OCI-LY7 (cell line): Measurements from ENCODE around the gene DMRTC2. TPM values are rescaled to one million over a fixed set of nuclear protein-coding genes. Genes with fewer than 3 reads are reported as not detected.

Source experiments
- BruUV-seq: library from RNA; stranded (reverse); fragments of 400-500 nt; replicated peaks from 2 replicates; lab custom pipeline; 2021; lab: Mats Ljungman, UMichigan
- CTCF ChIA-PET: fragments of 300-600 bp; sonication (Branson Sonifier 250); formaldehyde crosslinking; loops from one replicate; lab custom pipeline; 2022; ENCODE audit warnings: antibody characterized with exemption; ENCODE audit not compliant: unreplicated experiment; lab: Charles Lee
- POLR2A ChIA-PET: fragments of 300-600 bp; sonication (Branson Sonifier 250); formaldehyde crosslinking; loops from one replicate; lab custom pipeline; 2022; ENCODE audit warnings: antibody characterized with exemption; lab: Charles Lee
- DNase-seq: peaks from one replicate; pipeline ENCODE4 v3.0.0-alpha.2; 2015; ENCODE audit warnings: low spot score
- H2AFZ ChIP-seq: fragments of 200-600 bp; sonication (generic), shearing (Covaris generic); 2 replicates; pipeline ENCODE4 v1.6.1; 2014; ENCODE audit warnings: mild to moderate bottlenecking, antibody characterized with exemption, low read length, moderate library complexity
- H3K27ac ChIP-seq: fragments of 200-600 bp; sonication (generic); 2 replicates; pipeline ENCODE4 v1.5.1; 2014; ENCODE audit warnings: mixed run types, low read depth, mild to moderate bottlenecking, moderate library complexity, low read length, inconsistent platforms; ENCODE audit not compliant: poor library complexity, severe bottlenecking
- H3K36me3 ChIP-seq: fragments of 200-600 bp; sonication (generic); 2 replicates; pipeline ENCODE4 v1.6.1; 2014; ENCODE audit warnings: mild to moderate bottlenecking, antibody characterized with exemption, low read length, moderate library complexity, mixed read lengths; ENCODE audit not compliant: insufficient read depth
- H3K4me1 ChIP-seq: fragments of 200-600 bp; sonication (generic); 2 replicates; pipeline ENCODE4 v1.5.1; 2014; ENCODE audit warnings: mild to moderate bottlenecking, low read length; ENCODE audit not compliant: insufficient read depth, poor library complexity, severe bottlenecking
- H3K4me2 ChIP-seq: fragments of 200-600 bp; sonication (generic); 2 replicates; pipeline ENCODE4 v1.6.1; 2014; ENCODE audit warnings: mild to moderate bottlenecking, low read length
- H3K4me3 ChIP-seq: fragments of 200-600 bp; sonication (generic); 2 replicates; pipeline ENCODE4 v1.5.1; 2014; ENCODE audit warnings: mild to moderate bottlenecking, low read depth, low read length; ENCODE audit not compliant: poor library complexity, severe bottlenecking
- H3K79me2 ChIP-seq: fragments of 200-600 bp; sonication (generic); 2 replicates; pipeline ENCODE4 v1.6.1; 2016; ENCODE audit warnings: low read depth, mild to moderate bottlenecking, low read length, moderate library complexity, mixed read lengths; ENCODE audit not compliant: insufficient read depth
- H3K9me2 ChIP-seq: fragments of 200-600 bp; sonication (generic); 2 replicates; pipeline ENCODE4 v1.6.1; 2016; ENCODE audit warnings: mild to moderate bottlenecking, low read length, mixed read lengths; ENCODE audit not compliant: insufficient read depth
- H3K9me3 ChIP-seq: fragments of 200-600 bp; sonication (generic); 2 replicates; pipeline ENCODE4 v1.6.1; 2014; ENCODE audit warnings: mild to moderate bottlenecking, mixed run types, low read length, mixed read lengths
- H4K20me1 ChIP-seq: fragments of 200-600 bp; sonication (generic); 2 replicates; pipeline ENCODE4 v1.6.1; 2014; ENCODE audit warnings: mild to moderate bottlenecking, antibody characterized with exemption, low read length, moderate library complexity, mixed read lengths; ENCODE audit not compliant: insufficient read depth
- CTCF ChIP-seq: fragments of 200-600 bp; sonication (generic); conservative IDR thresholded peaks from 2 replicates; pipeline ENCODE4 v1.5.1; 2014; ENCODE audit warnings: mild to moderate bottlenecking, antibody characterized with exemption, low read length, moderate library complexity, mixed read lengths
- EZH2phosphoT487 ChIP-seq: fragments of 200-600 bp; sonication (generic); IDR thresholded peaks from 2 replicates; pipeline ENCODE4 v1.6.1; 2018; ENCODE audit warnings: low read depth, borderline replicate concordance, mild to moderate bottlenecking, mixed run types, antibody characterized with exemption, low read length, moderate library complexity, mixed read lengths
- intact Hi-C: fragments of 100-400 bp; cut with micrococcal nuclease; formaldehyde crosslinking; loops from one replicate; pipeline ENCODE4 v1.10.0; 2022; ENCODE audit not compliant: unreplicated experiment
- total RNA-seq, 2 experiments: library from RNA; depleted of rRNA in 1 of 2; stranded (reverse); fragments of >200 nt in 1 of 2; shearing (Covaris generic) in 1 of 2; gene quantifications; 2 replicates each; pipeline ENCODE4 v1.2.3, GENCODE V29; 2014 to 2022

DMRTC2 gene
- total RNA-seq, 2 experiments from 2014 or later, result not detected

GRCh38 chr19:41869374-41869955 lies 24.6 kb downstream of the DMRTC2 start:
- H2AFZ ChIP-seq, result no peak overlapping the region
- BruUV-seq, result no TSS peak
- intact Hi-C loops, result loop anchor here (10.0 kb wide), 1 partner anchor 415 kb away; no protein-coding TSS in a partner anchor
- peak; percentile 67 for DNase-seq
- no peaks in the 10 kb centered on the region for H3K9me2 ChIP-seq
- H3K27ac ChIP-seq, result peak overlapping the region; percentile 100
- H3K4me1 ChIP-seq, result peaks cover 97% of the 10 kb centered on the region
- ChIA-PET POLR2A (interaction anchor here (1.6 kb wide), 1 partner anchor 10 kb away, joined by 5 read pairs; no protein-coding TSS in a partner anchor), CTCF (no interaction called here)
- H3K36me3 ChIP-seq, result peaks cover 91% of the 10 kb centered on the region
- no peaks in the 10 kb centered on the region for H3K9me3 ChIP-seq
- H4K20me1 ChIP-seq, result peaks cover 21% of the 10 kb centered on the region
- H3K4me2 ChIP-seq, result peak overlapping the region; percentile 69
- no peak for TF ChIP-seq EZH2phosphoT487
- TF ChIP-seq CTCF, result no peak
- peaks cover 40% of the 10 kb centered on the region for H3K79me2 ChIP-seq
- H3K4me3 ChIP-seq, result peak overlapping the region; percentile 54

- Histone ChIP-seq H3K9me3 (no peaks in the 10 kb centered on the region), H3K4me1 (peaks cover 97% of the 10 kb centered on the region), H3K79me2 (peaks cover 30% of the 10 kb centered on the region), H3K4me3 (peak overlapping the region; percentile 2), H3K9me2 (no peaks in the 10 kb centered on the region), H3K36me3 (peaks cover 81% of the 10 kb centered on the region), H3K27ac (peak overlapping the region; percentile 100), H2AFZ (no peak overlapping the region), H4K20me1 (peaks cover 14% of the 10 kb centered on the region; the same call in 1 of the 2 replicates), H3K4me2 (peak overlapping the region; percentile 69)
- intact Hi-C loops, result no loop called here
- no peak for TF ChIP-seq CTCF
- no peak for TF ChIP-seq EZH2phosphoT487
- DNase-seq, result no peak
- POLR2A ChIA-PET, result interaction anchor here (0.6 to 2.6 kb wide), 3 partner anchors 11 to 80 kb away, joined by 5 to 9 read pairs (median 7); no protein-coding TSS in a partner anchor
- CTCF ChIA-PET, result interaction anchor here (0.6 kb wide), 1 partner anchor 59 kb away, joined by 6 read pairs; no protein-coding TSS in a partner anchor
- BruUV-seq, result no TSS peak
These were observed 25.6 kb downstream of the DMRTC2 start for GRCh38 chr19:41870401-41870873.
